Cerebellar nuclear complex (tissue), 1 donor: ENCODE measurements around the gene SH3RF2.
"Not testable (repeated sequence)": the region's sequence is repeated elsewhere in the genome, so short reads cannot be mapped to it uniquely, and the experiment has no call there.

ENCODE experiments used
- DNase-seq, 2 experiments: peaks; one replicate each; lab custom pipeline; 2025; lab: John Stamatoyannopoulos, UW

Gene SH3RF2

GRCh38 chr5:146006470-146007190 is 70.3 kb downstream of the SH3RF2 start:
- no peak for DNase-seq

- no peak for DNase-seq
Observed at GRCh38 chr5:146007270-146007669, 70.9 kb downstream of the SH3RF2 start.

- no peak for DNase-seq
Observed at GRCh38 chr5:146007989-146008388, 71.6 kb downstream of the SH3RF2 start.

- DNase-seq = no peak
Observed at GRCh38 chr5:146009020-146009419, 72.6 kb downstream of the SH3RF2 start.

- not testable (repeated sequence) for DNase-seq
Observed at GRCh38 chr5:146010447-146010846, 74.1 kb downstream of the SH3RF2 start.

GRCh38 chr5:146013761-146014160 is 77.4 kb downstream of the SH3RF2 start:
- DNase-seq = no peak

GRCh38 chr5:146015001-146015400 is 78.6 kb downstream of the SH3RF2 start:
- no peak for DNase-seq

GRCh38 chr5:146016764-146017484 is 80.5 kb downstream of the SH3RF2 start:
- DNase-seq = no peak

- DNase-seq = no peak
Observed at GRCh38 chr5:146018514-146019375, 82.4 kb downstream of the SH3RF2 start.

GRCh38 chr5:146020100-146020499 is 83.7 kb downstream of the SH3RF2 start:
- no peak for DNase-seq

GRCh38 chr5:146024034-146024433 is 87.7 kb downstream of the SH3RF2 start:
- DNase-seq = no peak

GRCh38 chr5:146025114-146025680 is 88.8 kb downstream of the SH3RF2 start:
- DNase-seq = no peak

- DNase-seq = no peak
Observed at GRCh38 chr5:146025681-146026080, 89.3 kb downstream of the SH3RF2 start.

GRCh38 chr5:146026307-146027010 is 90.1 kb downstream of the SH3RF2 start:
- DNase-seq = no peak

GRCh38 chr5:146027751-146028150 is 91.4 kb downstream of the SH3RF2 start:
- no peak for DNase-seq

- DNase-seq = no peak
Observed at GRCh38 chr5:146032911-146033310, 96.5 kb downstream of the SH3RF2 start.

GRCh38 chr5:146034127-146034526 is 97.7 kb downstream of the SH3RF2 start:
- DNase-seq = no peak

- no peak for DNase-seq
Observed at GRCh38 chr5:146034605-146035004, 98.2 kb downstream of the SH3RF2 start.

GRCh38 chr5:146039420-146039819 is 103.0 kb downstream of the SH3RF2 start:
- no peak for DNase-seq

GRCh38 chr5:146040527-146040926 is 104.1 kb downstream of the SH3RF2 start:
- DNase-seq = no peak

- DNase-seq = no peak
Observed at GRCh38 chr5:146041180-146041789, 104.9 kb downstream of the SH3RF2 start.
